Astrocyte of the cerebellum (primary cell): Measurements from ENCODE around the gene DCBLD1.

Source experiments
- DNase-seq: peaks from one replicate; pipeline ENCODE4 v3.0.0-alpha.2; 2011; ENCODE audit warnings: low read depth
- H3K4me3 ChIP-seq: 2 replicates; pipeline ENCODE4 v1.5.1; 2011; ENCODE audit warnings: mild to moderate bottlenecking, low read depth, low read length, moderate library complexity
- CTCF ChIP-seq: IDR thresholded peaks from 2 replicates; pipeline ENCODE4 v1.5.1; 2012; ENCODE audit warnings: low read length, low read depth, moderate library complexity, mild to moderate bottlenecking; ENCODE audit errors: missing control alignments
- in situ Hi-C: cut with HindIII; loops from 2 replicates; pipeline ENCODE4 v1.10.0; 2017; ENCODE audit warnings: low sequenced_read_pairs

Gene DCBLD1

GRCh38 chr6:117489003-117489402 is 6.5 kb downstream of the DCBLD1 start:
- H3K4me3 ChIP-seq = no peak overlapping the region
- in situ Hi-C loops = no loop called here
- no peak for DNase-seq
- TF ChIP-seq CTCF = no peak

GRCh38 chr6:117491916-117492315 is 9.4 kb downstream of the DCBLD1 start:
- DNase-seq = no peak
- no peak for TF ChIP-seq CTCF
- H3K4me3 ChIP-seq = no peak overlapping the region
- in situ Hi-C loops = no loop called here

DNA sequence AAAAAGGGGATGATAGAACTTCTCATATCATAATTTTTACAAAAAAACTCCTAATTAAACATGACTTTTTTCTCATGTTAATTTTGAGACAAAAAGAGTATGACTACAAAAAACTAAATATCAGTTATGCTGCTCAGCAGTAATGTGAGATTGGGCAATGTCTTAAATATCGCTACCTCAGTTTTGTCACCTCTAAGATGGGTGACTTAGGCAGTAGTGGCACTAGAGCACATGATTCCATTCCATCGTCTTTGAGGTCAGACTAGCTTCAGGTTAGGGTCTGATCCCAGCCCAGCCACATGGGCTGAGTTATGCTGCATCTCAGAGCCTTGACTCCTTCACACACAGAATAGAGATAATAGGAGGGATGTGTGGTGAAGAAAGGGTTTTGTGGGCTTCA is 11.0 kb downstream of the DCBLD1 start:
- no peak for DNase-seq
- no peak overlapping the region for H3K4me3 ChIP-seq
- in situ Hi-C loops = no loop called here
- TF ChIP-seq CTCF = no peak

- DNase-seq = no peak
- TF ChIP-seq CTCF = no peak
Measured at GRCh38 chr6:117494283-117494682, 11.8 kb downstream of the DCBLD1 start.

DNA sequence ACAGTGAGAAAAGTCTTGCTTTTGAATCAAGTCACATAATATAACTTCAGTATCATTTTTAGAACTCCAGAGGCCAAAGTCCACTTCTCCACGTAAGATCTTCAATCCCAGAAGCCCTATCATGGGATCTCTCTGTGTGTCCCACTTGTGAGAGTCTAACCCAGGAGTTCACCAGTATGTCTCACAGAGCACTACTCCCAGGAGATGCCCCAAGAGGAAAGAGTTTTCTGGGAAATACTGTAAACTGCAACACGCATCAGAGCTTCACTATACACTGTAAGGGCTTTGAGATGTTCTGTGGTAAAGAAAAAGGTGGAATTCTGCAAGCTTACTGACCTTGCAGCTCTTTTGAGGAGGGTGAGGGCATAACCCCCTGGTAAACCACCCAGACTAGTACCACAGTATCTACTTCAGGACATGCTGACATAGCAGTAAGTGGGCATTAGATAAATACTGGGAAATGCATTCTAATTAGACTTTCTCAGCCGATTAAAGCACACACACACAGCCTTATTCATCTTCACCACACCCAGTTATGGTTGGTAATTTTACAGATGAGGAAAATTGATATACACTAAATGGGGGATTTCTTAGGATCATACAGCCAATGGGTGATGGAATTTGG is 12.3 kb downstream of the DCBLD1 start:
- in situ Hi-C loops = no loop called here
- no peak overlapping the region for H3K4me3 ChIP-seq
- TF ChIP-seq CTCF = no peak
- no peak for DNase-seq

More at GRCh38 chr6:117494283-117494682, 11.8 kb downstream of the DCBLD1 start:
- no peak overlapping the region for H3K4me3 ChIP-seq
- in situ Hi-C loops = no loop called here

DNA sequence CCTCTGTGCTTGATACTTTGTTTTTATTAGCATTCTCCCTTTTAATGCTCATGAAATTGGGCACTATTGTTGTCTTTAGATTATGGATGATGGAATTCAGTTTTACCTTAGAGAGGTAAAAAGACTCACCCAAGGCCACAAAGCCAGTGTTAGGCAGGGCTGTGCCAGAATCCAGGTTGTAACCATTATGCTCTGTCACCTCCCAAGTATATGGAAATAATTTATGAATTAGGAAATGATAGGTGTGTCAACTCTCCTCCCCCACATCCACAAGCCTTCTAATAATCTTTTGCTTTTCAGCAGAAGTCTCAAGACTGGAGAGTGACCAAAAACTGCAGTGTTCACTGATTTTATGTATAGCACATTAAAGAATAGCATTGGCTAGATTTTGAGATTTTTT is 13.0 kb downstream of the DCBLD1 start:
- DNase-seq = no peak
- no peak overlapping the region for H3K4me3 ChIP-seq
- in situ Hi-C loops = no loop called here
- no peak for TF ChIP-seq CTCF
